Uterine smooth muscle cell (primary cell): ENCODE measurements around the gene PDCL3. TPM values are rescaled to one million over a fixed set of nuclear protein-coding genes. Genes with fewer than 3 reads are reported as not detected.

Experiments used
- total RNA-seq: library from RNA; depleted of rRNA; stranded (reverse); fragments of >200 nt; gene quantifications from 2 replicates; pipeline ENCODE4 v1.2.3, GENCODE V29; 2014

The PDCL3 gene
- 18.4 and 25.8 TPM in 2 replicates for total RNA-seq

DNA sequence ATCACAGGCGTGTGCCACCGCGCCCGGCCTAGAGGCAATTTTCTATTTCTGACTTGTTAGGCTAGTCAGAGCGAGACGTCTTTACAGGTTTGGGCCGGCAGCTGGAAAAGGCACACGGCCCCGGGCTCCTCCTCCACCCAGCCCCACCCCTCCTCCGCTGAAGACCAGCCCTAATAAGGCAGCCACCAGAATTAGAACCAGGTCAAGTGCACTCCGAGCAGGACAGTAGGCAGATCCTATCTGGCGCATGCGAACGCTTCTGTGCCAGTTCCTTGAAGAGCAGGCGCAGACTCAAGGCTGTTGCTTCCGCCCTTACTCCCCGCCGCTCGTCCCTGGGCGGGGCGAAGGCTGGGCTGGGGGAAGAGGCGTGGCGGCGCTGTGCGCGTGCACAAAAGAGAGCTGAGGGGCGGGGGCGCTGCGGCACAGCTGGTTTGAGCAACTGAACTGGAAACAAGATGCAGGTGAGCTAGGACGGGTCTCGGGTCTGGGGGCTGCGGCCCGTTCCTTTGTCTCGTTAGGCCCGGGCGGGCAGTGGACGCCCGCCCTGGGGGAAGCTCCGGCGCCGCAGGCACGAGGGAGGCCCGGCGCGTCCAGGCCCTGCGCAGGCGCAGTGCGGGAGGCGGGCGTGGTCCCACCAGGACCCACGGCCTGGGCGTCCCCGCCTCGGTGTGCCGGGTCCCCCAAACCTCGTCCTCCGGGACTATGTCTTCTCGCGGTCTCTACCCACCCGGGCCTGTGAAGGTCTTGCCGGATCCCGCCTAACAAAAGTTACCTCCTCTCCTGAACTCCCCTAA, at the start of gene PDCL3:
Gene PDCL3 (plus strand): TSS at position 381 of the 794 bp plus-strand sequence. CDS start 75 bp downstream, at position 456.

Other genes starting within 250 kb of the PDCL3 start
- gene LONRF2, start 240.5 kb upstream of the PDCL3 start, total RNA-seq, result 6.5 and 7.6 TPM in 2 replicates
- gene CHST10, start 145.3 kb upstream of the PDCL3 start, total RNA-seq, result 11.0 and 14.2 TPM in 2 replicates
- gene NMS, start 92.5 kb upstream of the PDCL3 start, total RNA-seq, result not detected in 2 replicates